ENCODE data around the gene SENP1.

SENP1 gene

GRCh38 chr12:47999816-48000215 lies 106.1 kb downstream of the SENP1 start:
- no peak for DNase-seq (ENCODE audit: low spot score)

- DNase-seq (ENCODE audit: low spot score), result no peak
Observed at GRCh38 chr12:47997321-47997720, 108.6 kb downstream of the SENP1 start.

- no peak for DNase-seq (ENCODE audit: low spot score)
Observed at GRCh38 chr12:47995981-47996401, 109.9 kb downstream of the SENP1 start.

GRCh38 chr12:47993491-47993890 lies 112.4 kb downstream of the SENP1 start:
- no peak for DNase-seq (ENCODE audit: low spot score)

Measured in kidney tubule cell (primary cell).